PC-3 (cell line): ENCODE measurements around the gene MEGF9. TPM values are rescaled to one million over a fixed set of nuclear protein-coding genes. Genes with fewer than 3 reads are reported as not detected.

Source experiments
- ATAC-seq: fragments of 200-7000 bp; cut with Tn5 transposase; 2 replicates; pipeline ENCODE4 v1.9.1; 2020; ENCODE audit warnings: mild to moderate bottlenecking, moderate library complexity
- BruUV-seq: library from RNA; stranded (reverse); fragments of 400-500 nt; replicated peaks from 2 replicates; lab custom pipeline; 2021; lab: Mats Ljungman, UMichigan
- CTCF ChIA-PET: fragments of 300-600 bp; sonication (Branson Sonifier 250); formaldehyde crosslinking; loops from one replicate; lab custom pipeline; 2022; ENCODE audit warnings: antibody characterized with exemption; lab: Charles Lee
- POLR2A ChIA-PET: fragments of 300-600 bp; sonication (Branson Sonifier 250); formaldehyde crosslinking; loops from one replicate; lab custom pipeline; 2022; ENCODE audit warnings: antibody characterized with exemption; ENCODE audit not compliant: unreplicated experiment; lab: Charles Lee
- DNase-seq: peaks from one replicate; pipeline ENCODE4 v3.0.0-alpha.2; 2015
- H2AFZ ChIP-seq: fragments of 300-600 bp; sonication (generic); 2 replicates; pipeline ENCODE4 v1.6.0; 2016; ENCODE audit warnings: antibody characterized with exemption, low read length
- H3F3A ChIP-seq: fragments of 300-600 bp; sonication (generic); one replicate; pipeline ENCODE4 v1.6.0; 2017; ENCODE audit warnings: antibody characterized with exemption, low read length, control low read depth, mild to moderate bottlenecking; ENCODE audit not compliant: unreplicated experiment
- H3K27ac ChIP-seq: fragments of 300-600 bp; sonication (generic); 2 replicates; pipeline ENCODE4 v1.5.1; 2016; ENCODE audit warnings: mild to moderate bottlenecking, low read length
- H3K27me3 ChIP-seq: fragments of 300-600 bp; sonication (generic); 2 replicates; pipeline ENCODE4 v1.6.1; 2016; ENCODE audit warnings: low read length, mixed read lengths
- H3K36me3 ChIP-seq: fragments of 300-600 bp; sonication (generic); 2 replicates; pipeline ENCODE4 v1.6.1; 2016; ENCODE audit warnings: low read depth, mixed run types, low read length, mixed read lengths
- H3K4me1 ChIP-seq: fragments of 300-600 bp; sonication (generic); 2 replicates; pipeline ENCODE4 v1.5.1; 2016; ENCODE audit warnings: low read length; ENCODE audit not compliant: insufficient read depth
- H3K4me2 ChIP-seq: fragments of 300-600 bp; sonication (generic); 2 replicates; pipeline ENCODE4 v1.6.0; 2016; ENCODE audit warnings: low read length
- H3K4me3 ChIP-seq: fragments of 300-600 bp; sonication (generic); 2 replicates; pipeline ENCODE4 v1.5.1; 2016; ENCODE audit warnings: mild to moderate bottlenecking, low read length, mixed read lengths
- H3K79me2 ChIP-seq: fragments of 300-600 bp; sonication (generic); 2 replicates; pipeline ENCODE4 v1.6.1; 2017; ENCODE audit warnings: low read length, mixed read lengths
- H3K9ac ChIP-seq: fragments of 300-600 bp; sonication (generic); 2 replicates; pipeline ENCODE4 v1.6.0; 2016; ENCODE audit warnings: mild to moderate bottlenecking, low read length
- H3K9me2 ChIP-seq: fragments of 300-600 bp; sonication (generic); replicated peaks from 2 replicates; pipeline ENCODE4 v1.6.1; 2016; ENCODE audit warnings: mixed run types, low read length, mixed read lengths
- H3K9me3 ChIP-seq: fragments of 300-600 bp; sonication (generic); 2 replicates; pipeline ENCODE4 v1.6.1; 2016; ENCODE audit warnings: low read length, mixed read lengths
- H4K20me1 ChIP-seq: fragments of 300-600 bp; sonication (generic); 2 replicates; pipeline ENCODE4 v1.6.1; 2016; ENCODE audit warnings: low read length, mixed read lengths
- CTCF ChIP-seq: fragments of 300-600 bp; sonication (generic); conservative IDR thresholded peaks from 2 replicates; pipeline ENCODE4 v1.5.1; 2017; ENCODE audit warnings: antibody characterized with exemption, low read depth, mild to moderate bottlenecking, low read length
- EZH2 ChIP-seq: fragments of 300-600 bp; sonication (generic); IDR thresholded peaks from one replicate; pipeline ENCODE4 v1.6.1; 2017; ENCODE audit warnings: antibody characterized with exemption, mild to moderate bottlenecking, low read length; ENCODE audit not compliant: unreplicated experiment
- EZH2phosphoT487 ChIP-seq: fragments of 300-600 bp; sonication (generic); IDR thresholded peaks from 2 replicates; pipeline ENCODE4 v1.6.1; 2018; ENCODE audit warnings: mild to moderate bottlenecking, antibody characterized with exemption, low read length, borderline replicate concordance
- intact Hi-C: fragments of 100-400 bp; cut with micrococcal nuclease; formaldehyde crosslinking; loops from 2 replicates; pipeline ENCODE4 v1.9.0; 2023
- total RNA-seq: library from RNA; depleted of rRNA; stranded (reverse); fragments of >200 nt; gene quantifications from 2 replicates; pipeline ENCODE4 v1.2.3, GENCODE V29; 2014

MEGF9 gene
- total RNA-seq, 1 experiment from 2014 or later = 2.6 TPM

- ATAC-seq (no peak), DNase-seq (no peak)
- no TSS peak for BruUV-seq
- Histone ChIP-seq H3K27me3 (no peaks in the 10 kb centered on the region), H3K4me3 (no peak overlapping the region), H3K4me2 (no peak overlapping the region), H3K9me3 (no peaks in the 10 kb centered on the region), H3K36me3 (no peaks in the 10 kb centered on the region), H3K79me2 (no peaks in the 10 kb centered on the region), H3K9me2 (no peaks in the 10 kb centered on the region), H4K20me1 (no peaks in the 10 kb centered on the region), H3F3A (no peaks in the 10 kb centered on the region), H2AFZ (no peak overlapping the region), H3K9ac (no peak overlapping the region), H3K27ac (no peak overlapping the region), H3K4me1 (peaks cover 17% of the 10 kb centered on the region)
- intact Hi-C loops = no loop called here
- ChIA-PET CTCF (no interaction called here), POLR2A (no interaction called here)
- TF ChIP-seq CTCF = no peak
- TF ChIP-seq EZH2 = no peak
- TF ChIP-seq EZH2phosphoT487 = no peak
These were observed 12.2 kb upstream of the MEGF9 start for GRCh38 chr9:120726484-120726883.

GRCh38 chr9:120725907-120726306 lies 11.6 kb upstream of the MEGF9 start:
- TF ChIP-seq EZH2 (no peak), CTCF (no peak), EZH2phosphoT487 (no peak)
- Histone ChIP-seq H3K4me3 (no peak overlapping the region), H2AFZ (no peak overlapping the region), H3K9me2 (no peaks in the 10 kb centered on the region), H3K79me2 (no peaks in the 10 kb centered on the region), H3K9ac (no peak overlapping the region), H4K20me1 (no peaks in the 10 kb centered on the region), H3K4me2 (no peak overlapping the region), H3K27ac (no peak overlapping the region), H3K36me3 (no peaks in the 10 kb centered on the region), H3F3A (no peaks in the 10 kb centered on the region), H3K4me1 (peaks cover 11% of the 10 kb centered on the region), H3K9me3 (no peaks in the 10 kb centered on the region), H3K27me3 (no peaks in the 10 kb centered on the region)
- ATAC-seq (no peak), DNase-seq (no peak)
- CTCF ChIA-PET = no interaction called here
- POLR2A ChIA-PET = no interaction called here
- intact Hi-C loops = no loop called here
- no TSS peak for BruUV-seq

GRCh38 chr9:120724757-120725400 lies 10.6 kb upstream of the MEGF9 start:
- H3K4me3 ChIP-seq = no peak overlapping the region
- no peak overlapping the region for H3K9ac ChIP-seq
- H2AFZ ChIP-seq = no peak overlapping the region
- no peak overlapping the region for H3K4me2 ChIP-seq
- no peaks in the 10 kb centered on the region for H3K36me3 ChIP-seq
- no TSS peak for BruUV-seq
- CTCF ChIA-PET = no interaction called here
- H3K79me2 ChIP-seq = no peaks in the 10 kb centered on the region
- H3K9me3 ChIP-seq = no peaks in the 10 kb centered on the region
- intact Hi-C loops = no loop called here
- no peaks in the 10 kb centered on the region for H4K20me1 ChIP-seq
- TF ChIP-seq EZH2phosphoT487 = no peak
- no peak for TF ChIP-seq CTCF
- TF ChIP-seq EZH2 = no peak
- H3K4me1 ChIP-seq = peaks cover 5% of the 10 kb centered on the region; the same call in 1 of the 2 replicates
- POLR2A ChIA-PET = no interaction called here
- H3K27ac ChIP-seq = no peak overlapping the region
- no peaks in the 10 kb centered on the region for H3F3A ChIP-seq
- H3K27me3 ChIP-seq = no peaks in the 10 kb centered on the region
- DNase-seq (no peak), ATAC-seq (no peak)
- no peaks in the 10 kb centered on the region for H3K9me2 ChIP-seq
